Sigmoid colon (tissue), 4 donors: ENCODE results near the gene PUM1.

ENCODE experiments used
- CTCF ChIP-seq, 4 experiments: fragments of 450-650 bp in 3 of 4; fragments of 200-600 bp in 1 of 4; IDR thresholded peaks; one replicate each; pipeline ENCODE4 v1.5.1; 2016 to 2019; ENCODE audit warnings: antibody characterized with exemption in 4 of 4, mild to moderate bottlenecking in 3 of 4, moderate library complexity in 2 of 4
- EP300 ChIP-seq, 4 donors: sonication (generic); formaldehyde crosslinking; IDR thresholded peaks; one replicate each; pipeline ENCODE4 v1.6.1; 2017; ENCODE audit warnings: antibody characterized with exemption in 4 of 4
- POLR2A ChIP-seq, 2 donors: fragments of 450-650 bp; IDR thresholded peaks; one replicate each; pipeline ENCODE4 v1.6.1; 2016; ENCODE audit warnings: antibody characterized with exemption in 2 of 2, mild to moderate bottlenecking in 2 of 2, moderate library complexity in 2 of 2
- POLR2AphosphoS5 ChIP-seq, 4 donors: sonication (generic); formaldehyde crosslinking; IDR thresholded peaks; one replicate each; pipeline ENCODE4 v1.6.1; 2017; ENCODE audit warnings: antibody characterized with exemption in 4 of 4

- no peak for TF ChIP-seq CTCF (IDR thresholded peaks at IDR 0.05)
- no peak for TF ChIP-seq EP300 (IDR thresholded peaks at IDR 0.05)
- TF ChIP-seq POLR2AphosphoS5 (IDR thresholded peaks at IDR 0.05): peak in 1 of 4 donors; percentile 5
- no peak for TF ChIP-seq POLR2A (IDR thresholded peaks at IDR 0.05)
Observed at GRCh38 chr1:30929944-30930525, 135.5 kb downstream of the PUM1 start.
